H1 (cell line): ENCODE measurements around the gene USP20. TPM values are rescaled to one million over a fixed set of nuclear protein-coding genes. Genes with fewer than 3 reads are reported as not detected.

Source experiments
- CTCF ChIA-PET: fragments of 300-600 bp; sonication (Branson Sonifier 250); formaldehyde crosslinking; loops from one replicate; lab custom pipeline; 2021; ENCODE audit not compliant: partially characterized antibody; lab: Charles Lee
- POLR2A ChIA-PET: fragments of 300-600 bp; sonication (Branson Sonifier 250); formaldehyde crosslinking; loops from one replicate; lab custom pipeline; 2021; ENCODE audit warnings: inconsistent platforms; ENCODE audit not compliant: partially characterized antibody; lab: Charles Lee
- DNase-seq, 2 experiments: peaks; one replicate each; pipeline versions ENCODE4 v3.0.0 to v3.0.0-alpha.2; 2010 to 2022; ENCODE audit warnings: low spot score in 2 of 2, low read depth in 1 of 2, mixed read lengths in 1 of 2
- FAIRE-seq: peaks from 2 replicates; lab custom pipeline; 2011; peaks lifted over from hg19 to GRCh38; lab: Jason Lieb, UNC
- H2AFZ ChIP-seq: 2 replicates; pipeline ENCODE4 v1.8.1; 2012; ENCODE audit warnings: low read length, inconsistent platforms
- H2AK5ac ChIP-seq: 2 replicates; pipeline ENCODE4 v1.6.1; 2013; ENCODE audit warnings: low read depth, low read length
- H2BK120ac ChIP-seq: replicated peaks from 2 replicates; pipeline ENCODE3; 2013; ENCODE audit warnings: low read depth, low read length, inconsistent platforms
- H2BK12ac ChIP-seq: 2 replicates; pipeline ENCODE4 v1.6.1; 2013; ENCODE audit warnings: low read depth, low read length
- H2BK15ac ChIP-seq: 2 replicates; pipeline ENCODE4 v1.6.1; 2013; ENCODE audit warnings: low read length
- H2BK20ac ChIP-seq: 2 replicates; pipeline ENCODE4 v1.6.1; 2013; ENCODE audit warnings: low read length
- H2BK5ac ChIP-seq: 2 replicates; pipeline ENCODE4 v1.6.1; 2013; ENCODE audit warnings: low read depth, low read length
- H3K14ac ChIP-seq: 2 replicates; pipeline ENCODE4 v1.6.1; 2013; ENCODE audit warnings: inconsistent platforms; ENCODE audit not compliant: insufficient read length
- H3K18ac ChIP-seq: 2 replicates; pipeline ENCODE4 v1.6.1; 2013; ENCODE audit warnings: low read length; ENCODE audit errors: extremely low read depth
- H3K23ac ChIP-seq: 2 replicates; pipeline ENCODE4 v1.6.1; 2013; ENCODE audit warnings: inconsistent platforms; ENCODE audit not compliant: insufficient read length
- H3K23me2 ChIP-seq: 2 replicates; pipeline ENCODE4 v1.6.1; 2013; ENCODE audit warnings: low read depth, low read length
- H3K27ac ChIP-seq: 2 replicates; pipeline ENCODE4 v1.6.1; 2011; ENCODE audit warnings: low read depth, low read length, inconsistent platforms
- H3K27me3 ChIP-seq, 4 experiments: replicated peaks in 1 of 4; 1 replicate in 1 of 4; 2 replicates in 3 of 4; pipeline versions ENCODE4 v1.6.1 to v1.8.1; 2011 to 2013; ENCODE audit warnings: low read length in 3 of 4, mild to moderate bottlenecking in 3 of 4, inconsistent platforms in 2 of 4, mixed read lengths in 2 of 4, moderate library complexity in 1 of 4; ENCODE audit not compliant: control insufficient read depth in 3 of 4, insufficient read depth in 3 of 4; ENCODE audit errors: extremely low read depth in 1 of 4
- H3K36me3 ChIP-seq, 4 experiments: 2 replicates each; pipeline versions ENCODE4 v1.6.1 to v1.8.1; 2011 to 2013; ENCODE audit warnings: mild to moderate bottlenecking in 4 of 4, low read length in 3 of 4, moderate library complexity in 2 of 4, control low read depth in 1 of 4, inconsistent platforms in 1 of 4; ENCODE audit not compliant: insufficient read depth in 4 of 4, control insufficient read depth in 2 of 4
- H3K4ac ChIP-seq: replicated peaks from 2 replicates; pipeline ENCODE3; 2013; ENCODE audit warnings: low read length, low read depth, mixed read lengths, inconsistent platforms; ENCODE audit not compliant: insufficient read length
- H3K4me1 ChIP-seq, 4 experiments: replicated peaks in 1 of 4; 1 replicate in 1 of 4; 2 replicates in 3 of 4; pipeline versions ENCODE4 v1.6.1 to v1.8.1; 2011 to 2013; ENCODE audit warnings: low read length in 3 of 4, inconsistent platforms in 2 of 4, mixed read lengths in 1 of 4; ENCODE audit not compliant: insufficient read depth in 4 of 4, control insufficient read depth in 3 of 4
- H3K4me2 ChIP-seq, 2 experiments: 2 replicates each; pipeline versions ENCODE4 v1.6.1 to v1.8.1; 2011 to 2013; ENCODE audit warnings: low read depth in 2 of 2, low read length in 2 of 2, control low read depth in 1 of 2, inconsistent platforms in 1 of 2, mild to moderate bottlenecking in 1 of 2; ENCODE audit not compliant: insufficient read depth in 1 of 2
- H3K4me3 ChIP-seq, 4 experiments: fragments of 200-600, 300-600 bp in 1 of 4; sonication (generic), shearing (Covaris generic), sonication (Bioruptor Twin) in 1 of 4; 2 replicates each; pipeline versions ENCODE4 v1.5.1 to v1.8.1; 2011 to 2016; ENCODE audit warnings: low read length in 4 of 4, low read depth in 3 of 4, control low read depth in 2 of 4, inconsistent platforms in 2 of 4, mild to moderate bottlenecking in 2 of 4, mixed read lengths in 1 of 4, moderate library complexity in 1 of 4; ENCODE audit not compliant: insufficient read depth in 2 of 4; ENCODE audit errors: extremely low read depth in 1 of 4
- H3K56ac ChIP-seq: replicated peaks from 2 replicates; pipeline ENCODE3; 2013; ENCODE audit warnings: low read depth, mild to moderate bottlenecking, mixed read lengths, low read length, inconsistent platforms; ENCODE audit not compliant: insufficient read length
- H3K79me1 ChIP-seq: 2 replicates; pipeline ENCODE4 v1.6.1; 2013; ENCODE audit warnings: low read depth, low read length, control low read depth
- H3K79me2 ChIP-seq, 2 experiments: 2 replicates each; pipeline versions ENCODE4 v1.6.1 to v1.8.1; 2012 to 2013; ENCODE audit warnings: low read length in 2 of 2, mild to moderate bottlenecking in 2 of 2, inconsistent platforms in 1 of 2; ENCODE audit not compliant: insufficient read depth in 2 of 2, control insufficient read depth in 1 of 2
- H3K9ac ChIP-seq, 4 experiments: replicated peaks in 1 of 4; 1 replicate in 1 of 4; 2 replicates in 3 of 4; pipeline versions ENCODE4 v1.6.1 to v1.8.1; 2011 to 2013; ENCODE audit warnings: low read depth in 3 of 4, low read length in 3 of 4, control low read depth in 2 of 4, mild to moderate bottlenecking in 2 of 4, moderate library complexity in 2 of 4, inconsistent platforms in 1 of 4; ENCODE audit errors: extremely low read depth in 1 of 4
- H3K9me3 ChIP-seq, 2 experiments: 2 replicates each; pipeline versions ENCODE4 v1.6.1 to v1.8.1; 2012 to 2013; ENCODE audit warnings: mild to moderate bottlenecking in 2 of 2, moderate library complexity in 2 of 2, control low read depth in 1 of 2, inconsistent platforms in 1 of 2, low read depth in 1 of 2, low read length in 1 of 2, mixed read lengths in 1 of 2; ENCODE audit not compliant: insufficient read depth in 2 of 2
- H4K20me1 ChIP-seq, 2 experiments: replicated peaks in 1 of 2; 2 replicates each; pipeline versions ENCODE3 to v1.8.1; 2011 to 2013; ENCODE audit warnings: inconsistent platforms in 2 of 2, low read length in 2 of 2, mild to moderate bottlenecking in 1 of 2; ENCODE audit not compliant: insufficient read depth in 2 of 2, control insufficient read depth in 1 of 2
- H4K5ac ChIP-seq: 2 replicates; pipeline ENCODE4 v1.6.1; 2013; ENCODE audit warnings: low read length, low read depth, mixed read lengths, inconsistent platforms; ENCODE audit not compliant: insufficient read length
- H4K8ac ChIP-seq: 2 replicates; pipeline ENCODE4 v1.8.0; 2013; ENCODE audit warnings: mild to moderate bottlenecking, moderate library complexity, low read length, inconsistent platforms; ENCODE audit not compliant: insufficient read depth; ENCODE audit errors: extremely low read depth
- H4K91ac ChIP-seq: replicated peaks from 2 replicates; pipeline ENCODE3; 2013; ENCODE audit warnings: low read length, mixed read lengths, inconsistent platforms; ENCODE audit not compliant: insufficient read length
- KDM4A ChIP-seq: IDR thresholded peaks from one replicate; pipeline ENCODE4 v1.7.1; 2012; ENCODE audit warnings: low read depth, mild to moderate bottlenecking, moderate library complexity, low read length, inconsistent platforms; ENCODE audit not compliant: severe bottlenecking
- POLR2A ChIP-seq, 2 experiments: IDR thresholded peaks; 1 replicate in 1 of 2; 2 replicates in 1 of 2; pipeline ENCODE4 v1.6.1; 2011; ENCODE audit warnings: low read depth in 2 of 2, low read length in 2 of 2, mild to moderate bottlenecking in 2 of 2; ENCODE audit errors: control extremely low read depth in 1 of 2
- RFX5 ChIP-seq: IDR thresholded peaks from 2 replicates; pipeline ENCODE4 v1.6.1; 2011; ENCODE audit warnings: low read depth, low read length, improper control_type of control experiment, borderline replicate concordance
- YY1 ChIP-seq: IDR thresholded peaks from 2 replicates; pipeline ENCODE4 v1.6.1; 2011; ENCODE audit warnings: low read depth, mild to moderate bottlenecking, low read length
- whole genome bisulfite sequencing, 2 experiments: shearing (Covaris generic) in 1 of 2; methylation state at CpG; one replicate each; pipeline versions ENCODE4 v1.1.6 to v1.1.7; 2013 to 2015; ENCODE audit warnings: low lambda C conversion rate in 2 of 2, mixed read lengths in 2 of 2, inconsistent platforms in 1 of 2, low coverage in 1 of 2, missing lambda C conversion rate in 1 of 2; ENCODE audit not compliant: insufficient replicate concordance in 2 of 2, insufficient coverage in 1 of 2, insufficient read length in 1 of 2; ENCODE audit errors: extremely low coverage in 1 of 2, missing lambda C conversion rate in 1 of 2; 5-methylcytosine and 5-hydroxymethylcytosine counted together
- polyA plus RNA-seq, 7 experiments: library from polyadenylated mRNA; depleted of rRNA in 3 of 7; stranded (reverse) in 5 of 7; unstranded in 2 of 7; fragments of >200 nt in 5 of 7; fragments of 200-250 nt in 2 of 7; gene quantifications; 1 replicate in 5 of 7; 2 replicates in 1 of 7; 4 replicates in 1 of 7; pipeline versions ENCODE4 v1.2.1 to v1.2.3, GENCODE V29; 2011 to 2013; ENCODE audit warnings: missing spikeins in 2 of 7, mixed read lengths in 2 of 7
- total RNA-seq: library from RNA; stranded (reverse); fragmentation: NEBNext Ultra II Directional; extraction: Animal tissue kit (Norgen Biotek cat#: 25700); gene quantifications from 2 replicates; pipeline ENCODE4 v1.2.1, GENCODE V29; 2021
- TF ChIP-seq, protein P1 (sequence below): IDR thresholded peaks from 2 replicates; pipeline ENCODE4 v1.6.1; 2012; ENCODE audit warnings: inconsistent platforms
- TF ChIP-seq, protein P2 (sequence below): IDR thresholded peaks from 2 replicates; pipeline ENCODE4 v1.6.1; 2012; ENCODE audit warnings: low read length, inconsistent platforms

USP20 gene
- total and polyA plus RNA-seq, 2 of the 8 experiments (the other 6 are each of a cell fraction or from before 2014, with no cell fraction given), result 13.4 to 23.0 TPM

DNA sequence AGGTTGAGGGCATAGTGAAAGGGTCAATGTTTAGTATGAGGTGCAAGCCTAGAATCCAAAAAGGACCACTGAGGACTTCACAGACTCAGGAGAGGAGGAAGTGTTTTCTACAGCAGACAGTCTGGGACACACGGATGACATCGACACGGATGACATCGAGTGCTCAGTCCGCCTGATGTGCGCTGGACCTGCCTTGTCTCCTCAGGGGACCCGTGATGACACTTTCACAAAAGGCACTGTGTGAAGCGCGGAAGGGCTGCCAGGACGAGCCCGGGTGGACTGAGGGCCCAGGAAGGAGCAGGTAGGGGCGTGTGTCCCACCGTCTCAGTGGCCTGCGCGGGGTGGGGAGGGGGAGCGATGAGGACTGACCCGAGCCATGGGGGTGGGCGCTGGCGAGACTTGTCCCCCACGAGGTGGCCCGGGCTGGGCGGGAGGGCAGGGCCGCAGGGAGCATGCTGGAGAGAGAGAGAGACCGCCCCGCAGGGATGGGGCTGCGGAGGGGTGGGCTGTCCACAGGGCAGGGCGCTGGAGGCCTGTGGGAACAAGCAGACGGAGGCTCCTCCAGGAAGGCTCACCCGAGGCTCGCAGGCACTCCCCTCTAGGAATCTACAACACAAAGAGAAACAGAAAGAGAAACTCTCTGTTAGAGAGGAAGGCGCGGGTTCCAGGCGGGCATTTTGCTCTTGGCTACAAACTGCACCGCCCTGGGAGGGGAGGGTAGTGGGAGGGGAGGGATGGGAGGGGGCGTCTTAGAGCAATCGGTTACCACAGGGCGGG is 54.9 kb downstream of the USP20 start:
- H3K27ac ChIP-seq, result peak overlapping the region; percentile 56; the same call in 1 of the 2 replicates
- no peaks in the 10 kb centered on the region for H3K9me3 ChIP-seq
- H3K23ac ChIP-seq, result no peak overlapping the region
- FAIRE-seq, result no peak
- peak overlapping the region; percentile 83 for H2BK120ac ChIP-seq
- TF ChIP-seq, protein P1, sequence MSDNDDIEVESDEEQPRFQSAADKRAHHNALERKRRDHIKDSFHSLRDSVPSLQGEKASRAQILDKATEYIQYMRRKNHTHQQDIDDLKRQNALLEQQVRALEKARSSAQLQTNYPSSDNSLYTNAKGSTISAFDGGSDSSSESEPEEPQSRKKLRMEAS, result peak; percentile 34
- TF ChIP-seq, protein P2, sequence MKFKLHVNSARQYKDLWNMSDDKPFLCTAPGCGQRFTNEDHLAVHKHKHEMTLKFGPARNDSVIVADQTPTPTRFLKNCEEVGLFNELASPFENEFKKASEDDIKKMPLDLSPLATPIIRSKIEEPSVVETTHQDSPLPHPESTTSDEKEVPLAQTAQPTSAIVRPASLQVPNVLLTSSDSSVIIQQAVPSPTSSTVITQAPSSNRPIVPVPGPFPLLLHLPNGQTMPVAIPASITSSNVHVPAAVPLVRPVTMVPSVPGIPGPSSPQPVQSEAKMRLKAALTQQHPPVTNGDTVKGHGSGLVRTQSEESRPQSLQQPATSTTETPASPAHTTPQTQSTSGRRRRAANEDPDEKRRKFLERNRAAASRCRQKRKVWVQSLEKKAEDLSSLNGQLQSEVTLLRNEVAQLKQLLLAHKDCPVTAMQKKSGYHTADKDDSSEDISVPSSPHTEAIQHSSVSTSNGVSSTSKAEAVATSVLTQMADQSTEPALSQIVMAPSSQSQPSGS, result no peak
- TF ChIP-seq POLR2A (IDR thresholded peaks at IDR 0.05; ENCODE audit: control extremely low read depth in 1 of 2, low read depth in 2 of 2, low read length in 2 of 2) (0 out of 3 replicates have a peak, but pooled peaks of 1 of the 2 experiments have one; percentile 34), KDM4A (peak; percentile 28), YY1 (0 out of 2 replicates have a peak, but pooled peaks have one; percentile 20), RFX5 (no peak)
- WGBS, 2 experiments, result 23% methylated on average over 16 of the region's 37 CpGs; no CpG with 5 or more reads in 1 of the 2 experiments
- peak overlapping the region; percentile 72 to 92 for H3K4me2 ChIP-seq
- peaks cover 0 to 17% (median 15%) of the 10 kb centered on the region in 4 experiments; a peak in 6 of 7 replicates for H3K4me1 ChIP-seq
- H2BK5ac ChIP-seq, result peak overlapping the region; percentile 96
- no peaks in the 10 kb centered on the region for H3K79me1 ChIP-seq
- H3K18ac ChIP-seq, result peak overlapping the region; percentile 100
- H2AFZ ChIP-seq, result no peak overlapping the region
- no peaks in the 10 kb centered on the region; a peak in 3 of 8 replicates for H3K36me3 ChIP-seq
- H3K4me3 ChIP-seq, result peak overlapping the region; percentile 17 to 51 (median 22)
- H3K9ac ChIP-seq, result peak overlapping the region in 2 of 4 experiments; percentile 20 to 35; a peak in 2 of 7 replicates
- no peaks in the 10 kb centered on the region for H4K20me1 ChIP-seq
- H3K79me2 ChIP-seq, result no peaks in the 10 kb centered on the region
- peak overlapping the region; percentile 94 for H3K4ac ChIP-seq
- peaks cover 6% of the 10 kb centered on the region for H3K23me2 ChIP-seq
- DNase-seq, result peak; percentile 53 to 64
- H4K8ac ChIP-seq, result peak overlapping the region; percentile 83; the same call in 1 of the 2 replicates
- peak overlapping the region; percentile 68 for H4K5ac ChIP-seq
- H3K27me3 ChIP-seq, result no peaks in the 10 kb centered on the region
- peak overlapping the region; percentile 99 for H2BK15ac ChIP-seq
- H3K14ac ChIP-seq, result no peak overlapping the region
- ChIA-PET POLR2A (interaction anchor here (0.6 to 1.3 kb wide), 4 partner anchors 13 to 163 kb away, joined by 3 to 4 read pairs (median 3); no protein-coding TSS in a partner anchor), CTCF (interaction anchor here (1.3 kb wide), 1 partner anchor 159 kb away, joined by 3 read pairs; no protein-coding TSS in a partner anchor)
- peak overlapping the region; percentile 52 for H3K56ac ChIP-seq
- H4K91ac ChIP-seq, result peak overlapping the region; percentile 98
- H2AK5ac ChIP-seq, result peak overlapping the region; percentile 92
- peak overlapping the region; percentile 100 for H2BK12ac ChIP-seq
- peak overlapping the region; percentile 97 for H2BK20ac ChIP-seq
